HepG2 (cell line): ENCODE measurements around the gene CPZ. TPM values are rescaled to one million over a fixed set of nuclear protein-coding genes. Genes with fewer than 3 reads are reported as not detected.

Source experiments
- CEBPB ChIP-seq: IDR thresholded peaks from 2 replicates; pipeline ENCODE4 v1.6.1; 2011; ENCODE audit warnings: low read depth, low read length, improper control_type of control experiment, borderline replicate concordance
- LBX2 ChIP-seq: sonication (generic); formaldehyde crosslinking; IDR thresholded peaks from 2 replicates; pipeline ENCODE4 v1.5.0; 2020; ENCODE audit warnings: missing genetic modification reagents, mild to moderate bottlenecking, borderline replicate concordance
- NCOA1 ChIP-seq: sonication (generic); formaldehyde crosslinking; IDR thresholded peaks from 2 replicates; pipeline ENCODE4 v1.9.0; 2021; ENCODE audit warnings: missing genetic modification reagents
- PCBP1 ChIP-seq: fragments of 200-400 bp; formaldehyde crosslinking; IDR thresholded peaks from 2 replicates; pipeline ENCODE4 v1.6.1; 2017; ENCODE audit warnings: mild to moderate bottlenecking, low read depth, low read length, borderline replicate concordance
- RFX1 ChIP-seq: fragments of 450-650 bp; IDR thresholded peaks from 2 replicates; pipeline ENCODE4 v1.6.1; 2017
- ZBTB20 ChIP-seq: sonication (generic); formaldehyde crosslinking; IDR thresholded peaks from 2 replicates; pipeline ENCODE4 v1.8.1; 2023; ENCODE audit warnings: missing genetic modification reagents, low read depth, mild to moderate bottlenecking, borderline replicate concordance
- ZFP90 ChIP-seq: sonication (generic); formaldehyde crosslinking; IDR thresholded peaks from 2 replicates; pipeline ENCODE4 v1.8.0; 2022; ENCODE audit warnings: missing genetic modification reagents, mild to moderate bottlenecking, inconsistent platforms, borderline replicate concordance
- ZHX1 ChIP-seq: sonication (generic); formaldehyde crosslinking; IDR thresholded peaks from 2 replicates; pipeline ENCODE4 v1.8.1; 2022; ENCODE audit warnings: low read depth, mild to moderate bottlenecking, missing genetic modification reagents
- ZNF124 ChIP-seq: sonication (generic); formaldehyde crosslinking; IDR thresholded peaks from 2 replicates; pipeline ENCODE4 v1.4.0; 2020; ENCODE audit warnings: missing genetic modification reagents
- ZNF282 ChIP-seq: fragments of 450-650 bp; IDR thresholded peaks from 2 replicates; pipeline ENCODE4 v1.6.1; 2018; ENCODE audit not compliant: partially characterized antibody
- ZNF326 ChIP-seq: sonication (generic); formaldehyde crosslinking; IDR thresholded peaks from 2 replicates; pipeline ENCODE4 v1.4.0; 2020; ENCODE audit warnings: missing genetic modification reagents, borderline replicate concordance
- ZNF543 ChIP-seq: sonication (generic); formaldehyde crosslinking; IDR thresholded peaks from 2 replicates; pipeline ENCODE4 v1.4.0; 2020; ENCODE audit warnings: mild to moderate bottlenecking, missing genetic modification reagents
- ZNF589 ChIP-seq: sonication (generic); formaldehyde crosslinking; conservative IDR thresholded peaks from 2 replicates; pipeline ENCODE4 v1.8.0; 2022; ENCODE audit warnings: mild to moderate bottlenecking, moderate library complexity, missing genetic modification reagents
- ZNF777 ChIP-seq: sonication (generic); formaldehyde crosslinking; IDR thresholded peaks from 2 replicates; pipeline ENCODE4 v1.4.0; 2020; ENCODE audit warnings: missing genetic modification reagents
- ZNF878 ChIP-seq: sonication (generic); formaldehyde crosslinking; IDR thresholded peaks from 2 replicates; pipeline ENCODE4 v1.8.1; 2023; ENCODE audit warnings: mild to moderate bottlenecking, missing genetic modification reagents, moderate library complexity
- ZSCAN30 ChIP-seq: sonication (generic); formaldehyde crosslinking; IDR thresholded peaks from 2 replicates; pipeline ENCODE4 v1.5.0; 2020; ENCODE audit warnings: mild to moderate bottlenecking, missing genetic modification reagents
- polyA plus RNA-seq, 8 experiments: library from polyadenylated mRNA; depleted of rRNA in 3 of 8; stranded (reverse) in 7 of 8; unstranded in 1 of 8; fragments of >200 nt; fragmentation: Illumina TruSeq in 4 of 8; extraction: Trizol in 4 of 8; gene quantifications; 2 replicates each; pipeline versions ENCODE4 v1.2.1 to v1.2.3, GENCODE V29; 2011 to 2016; ENCODE audit warnings: low read depth in 4 of 8, missing spikeins in 1 of 8, mixed read lengths in 1 of 8; ENCODE audit not compliant: insufficient read depth in 1 of 8
- total RNA-seq, 5 experiments: library from RNA; depleted of rRNA; stranded (reverse); fragments of >200 nt; fragmentation: Illumina TruSeq; extraction: Trizol; gene quantifications; 2 replicates each; pipeline ENCODE4 v1.2.3, GENCODE V29; 2016; ENCODE audit warnings: low read depth in 1 of 5
- TF ChIP-seq, protein P1 (sequence below): fragments of 450-650 bp; IDR thresholded peaks from 2 replicates; pipeline ENCODE4 v1.6.1; 2017
- TF ChIP-seq, protein P2 (sequence below): sonication (generic); formaldehyde crosslinking; IDR thresholded peaks from 2 replicates; pipeline ENCODE4 v1.4.0; 2020; ENCODE audit warnings: mild to moderate bottlenecking, missing genetic modification reagents
- TF ChIP-seq, protein P3 (sequence below): sonication (generic); formaldehyde crosslinking; IDR thresholded peaks from 2 replicates; pipeline ENCODE4 v1.4.0; 2020; ENCODE audit warnings: missing genetic modification reagents, borderline replicate concordance
- TF ChIP-seq, protein P4 (sequence below): IDR thresholded peaks from 2 replicates; pipeline ENCODE4 v1.6.1; 2016; ENCODE audit warnings: missing compliant biosample characterization, missing genetic modification reagents, borderline replicate concordance

CPZ gene
- total and polyA plus RNA-seq, 2 of the 13 experiments (the other 11 are each of a cell fraction or from before 2014, with no cell fraction given), result 0.58 to 0.61 TPM

- TF ChIP-seq ZNF326 (CRISPR knock-in tag) (no peak), ZNF878 (0 out of 2 replicates have a peak, but pooled peaks have one; percentile 55), ZNF777 (CRISPR knock-in tag) (0 out of 2 replicates have a peak, but pooled peaks have one; percentile 44), ZNF589 (CRISPR knock-in tag) (0 out of 2 replicates have a peak, but pooled peaks have one; percentile 40), ZNF282 (no peak), NCOA1 (CRISPR knock-in tag) (no peak), ZSCAN30 (no peak), ZFP90 (CRISPR knock-in tag) (no peak; the same call in 1 of the 2 replicates), PCBP1 (no peak), ZNF124 (CRISPR knock-in tag) (peak; percentile 70; the same call in 1 of the 2 replicates), RFX1 (no peak), ZNF543 (CRISPR knock-in tag) (no peak), CEBPB (no peak), ZBTB20 (CRISPR knock-in tag) (0 out of 2 replicates have a peak, but pooled peaks have one; percentile 37), LBX2 (CRISPR knock-in tag) (peak; percentile 60; the same call in 1 of the 2 replicates), ZHX1 (CRISPR knock-in tag) (peak; percentile 68; the same call in 1 of the 2 replicates)
- TF ChIP-seq, protein P1, sequence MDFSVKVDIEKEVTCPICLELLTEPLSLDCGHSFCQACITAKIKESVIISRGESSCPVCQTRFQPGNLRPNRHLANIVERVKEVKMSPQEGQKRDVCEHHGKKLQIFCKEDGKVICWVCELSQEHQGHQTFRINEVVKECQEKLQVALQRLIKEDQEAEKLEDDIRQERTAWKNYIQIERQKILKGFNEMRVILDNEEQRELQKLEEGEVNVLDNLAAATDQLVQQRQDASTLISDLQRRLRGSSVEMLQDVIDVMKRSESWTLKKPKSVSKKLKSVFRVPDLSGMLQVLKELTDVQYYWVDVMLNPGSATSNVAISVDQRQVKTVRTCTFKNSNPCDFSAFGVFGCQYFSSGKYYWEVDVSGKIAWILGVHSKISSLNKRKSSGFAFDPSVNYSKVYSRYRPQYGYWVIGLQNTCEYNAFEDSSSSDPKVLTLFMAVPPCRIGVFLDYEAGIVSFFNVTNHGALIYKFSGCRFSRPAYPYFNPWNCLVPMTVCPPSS, result no peak
- TF ChIP-seq, protein P2, sequence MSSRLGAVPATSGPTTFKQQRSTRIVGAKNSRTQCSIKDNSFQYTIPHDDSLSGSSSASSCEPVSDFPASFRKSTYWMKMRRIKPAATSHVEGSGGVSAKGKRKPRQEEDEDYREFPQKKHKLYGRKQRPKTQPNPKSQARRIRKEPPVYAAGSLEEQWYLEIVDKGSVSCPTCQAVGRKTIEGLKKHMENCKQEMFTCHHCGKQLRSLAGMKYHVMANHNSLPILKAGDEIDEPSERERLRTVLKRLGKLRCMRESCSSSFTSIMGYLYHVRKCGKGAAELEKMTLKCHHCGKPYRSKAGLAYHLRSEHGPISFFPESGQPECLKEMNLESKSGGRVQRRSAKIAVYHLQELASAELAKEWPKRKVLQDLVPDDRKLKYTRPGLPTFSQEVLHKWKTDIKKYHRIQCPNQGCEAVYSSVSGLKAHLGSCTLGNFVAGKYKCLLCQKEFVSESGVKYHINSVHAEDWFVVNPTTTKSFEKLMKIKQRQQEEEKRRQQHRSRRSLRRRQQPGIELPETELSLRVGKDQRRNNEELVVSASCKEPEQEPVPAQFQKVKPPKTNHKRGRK (CRISPR knock-in tag), result no peak
- TF ChIP-seq, protein P3, sequence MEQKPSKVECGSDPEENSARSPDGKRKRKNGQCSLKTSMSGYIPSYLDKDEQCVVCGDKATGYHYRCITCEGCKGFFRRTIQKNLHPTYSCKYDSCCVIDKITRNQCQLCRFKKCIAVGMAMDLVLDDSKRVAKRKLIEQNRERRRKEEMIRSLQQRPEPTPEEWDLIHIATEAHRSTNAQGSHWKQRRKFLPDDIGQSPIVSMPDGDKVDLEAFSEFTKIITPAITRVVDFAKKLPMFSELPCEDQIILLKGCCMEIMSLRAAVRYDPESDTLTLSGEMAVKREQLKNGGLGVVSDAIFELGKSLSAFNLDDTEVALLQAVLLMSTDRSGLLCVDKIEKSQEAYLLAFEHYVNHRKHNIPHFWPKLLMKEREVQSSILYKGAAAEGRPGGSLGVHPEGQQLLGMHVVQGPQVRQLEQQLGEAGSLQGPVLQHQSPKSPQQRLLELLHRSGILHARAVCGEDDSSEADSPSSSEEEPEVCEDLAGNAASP (CRISPR knock-in tag), result peak; percentile 78; the same call in 1 of the 2 replicates
- TF ChIP-seq, protein P4, sequence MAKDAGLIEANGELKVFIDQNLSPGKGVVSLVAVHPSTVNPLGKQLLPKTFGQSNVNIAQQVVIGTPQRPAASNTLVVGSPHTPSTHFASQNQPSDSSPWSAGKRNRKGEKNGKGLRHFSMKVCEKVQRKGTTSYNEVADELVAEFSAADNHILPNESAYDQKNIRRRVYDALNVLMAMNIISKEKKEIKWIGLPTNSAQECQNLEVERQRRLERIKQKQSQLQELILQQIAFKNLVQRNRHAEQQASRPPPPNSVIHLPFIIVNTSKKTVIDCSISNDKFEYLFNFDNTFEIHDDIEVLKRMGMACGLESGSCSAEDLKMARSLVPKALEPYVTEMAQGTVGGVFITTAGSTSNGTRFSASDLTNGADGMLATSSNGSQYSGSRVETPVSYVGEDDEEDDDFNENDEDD (CRISPR knock-in tag), result no peak
Measured at GRCh38 chr4:8580321-8581093, 12.1 kb upstream of the CPZ start, which contains the start of gene GPR78 (continued).
